K562 (cell line): ENCODE results near the gene METTL25B. TPM values are rescaled to one million over a fixed set of nuclear protein-coding genes. Genes with fewer than 3 reads are reported as not detected.
A peak's percentile ranks its signal among the peaks of the same experiment; 100 is the strongest.

ENCODE experiments used
- COPS2 ChIP-seq: fragments of 450-650 bp; conservative IDR thresholded peaks from 2 replicates; pipeline ENCODE4 v1.6.1; 2016; ENCODE audit warnings: mild to moderate bottlenecking, moderate library complexity
- ETV5 ChIP-seq: sonication (generic); formaldehyde crosslinking; IDR thresholded peaks from 2 replicates; pipeline ENCODE4 v1.4.0; 2020; ENCODE audit warnings: low read depth, mild to moderate bottlenecking, missing genetic modification reagents
- PRMT5 ChIP-seq: sonication (generic); formaldehyde crosslinking; IDR thresholded peaks from 2 replicates; pipeline ENCODE4 v1.5.0; 2020; ENCODE audit warnings: missing genetic modification reagents
- PTBP1 ChIP-seq: fragments of 200-400 bp; formaldehyde crosslinking; IDR thresholded peaks from 2 replicates; pipeline ENCODE4 v1.6.1; 2017; ENCODE audit warnings: low read depth, low read length
- RFX1 ChIP-seq: fragments of 450-650 bp; IDR thresholded peaks from 2 replicates; pipeline ENCODE4 v1.6.1; 2016; ENCODE audit warnings: mild to moderate bottlenecking, moderate library complexity
- ZNF133 ChIP-seq: fragments of 250-450 bp; sonication (Bioruptor Pico); IDR thresholded peaks from 2 replicates; pipeline ENCODE4 v1.4.0; 2020; ENCODE audit warnings: mild to moderate bottlenecking
- polyA plus RNA-seq, 8 experiments: library from polyadenylated mRNA; depleted of rRNA in 4 of 8; stranded (reverse) in 5 of 8; unstranded in 3 of 8; fragments of >200 nt; fragmentation: Nextera tagmentation in 2 of 8; fragmentation: Illumina TruSeq in 1 of 8; extraction: Ambion mirVana in 2 of 8; extraction: Trizol in 1 of 8; gene quantifications; 2 replicates each; pipeline versions ENCODE4 v1.2.1 to v1.2.3, GENCODE V29; 2011 to 2014; ENCODE audit warnings: inconsistent platforms in 1 of 8, missing spikeins in 1 of 8
- total RNA-seq, 7 experiments: library from RNA; depleted of rRNA in 6 of 7; stranded (reverse); fragments of >200 nt in 6 of 7; fragmentation: Illumina TruSeq in 2 of 7; extraction: Trizol in 2 of 7; gene quantifications; 2 replicates each; pipeline versions ENCODE4 v1.2.1 to v1.2.3, GENCODE V29; 2011 to 2021; ENCODE audit warnings: low replicate concordance in 1 of 7
- TF ChIP-seq, protein P1 (sequence below): sonication (generic); formaldehyde crosslinking; IDR thresholded peaks from 2 replicates; pipeline ENCODE4 v1.8.0; 2023; ENCODE audit warnings: missing genetic modification reagents, mild to moderate bottlenecking, borderline replicate concordance
- TF ChIP-seq, protein P2 (sequence below): fragments of 450-650 bp; IDR thresholded peaks from 2 replicates; pipeline ENCODE4 v1.6.1; 2017; ENCODE audit warnings: antibody characterized with exemption, mild to moderate bottlenecking
- TF ChIP-seq, protein P3 (sequence below): fragments of 250-450 bp; sonication (Bioruptor Pico); IDR thresholded peaks from 2 replicates; pipeline ENCODE4 v1.9.0; 2021; ENCODE audit warnings: mild to moderate bottlenecking
- TF ChIP-seq, protein P4 (sequence below): fragments of 450-650 bp; IDR thresholded peaks from 2 replicates; pipeline ENCODE4 v1.6.1; 2017; ENCODE audit warnings: mild to moderate bottlenecking, moderate library complexity
- TF ChIP-seq, protein P5 (sequence below): sonication (generic); formaldehyde crosslinking; IDR thresholded peaks from 2 replicates; pipeline ENCODE4 v1.8.0; 2022; ENCODE audit warnings: mild to moderate bottlenecking, low read depth, missing genetic modification reagents
- TF ChIP-seq, protein P6 (sequence below), 2 experiments: IDR thresholded peaks; 2 replicates each; pipeline ENCODE4 v1.6.1; 2011; ENCODE audit warnings: borderline replicate concordance in 1 of 2, control low read depth in 1 of 2, low read depth in 1 of 2, low read length in 1 of 2, mild to moderate bottlenecking in 1 of 2, mixed read lengths in 1 of 2, moderate library complexity in 1 of 2; ENCODE audit not compliant: insufficient read depth in 1 of 2, insufficient read length in 1 of 2, poor library complexity in 1 of 2, severe bottlenecking in 1 of 2; ENCODE audit errors: extremely low read depth in 1 of 2

METTL25B gene
- total and polyA plus RNA-seq, 9 of the 15 experiments (the other 6 are each of a cell fraction or from before 2014, with no cell fraction given), result 7.7 to 48.3 (median 33.1) TPM

DNA sequence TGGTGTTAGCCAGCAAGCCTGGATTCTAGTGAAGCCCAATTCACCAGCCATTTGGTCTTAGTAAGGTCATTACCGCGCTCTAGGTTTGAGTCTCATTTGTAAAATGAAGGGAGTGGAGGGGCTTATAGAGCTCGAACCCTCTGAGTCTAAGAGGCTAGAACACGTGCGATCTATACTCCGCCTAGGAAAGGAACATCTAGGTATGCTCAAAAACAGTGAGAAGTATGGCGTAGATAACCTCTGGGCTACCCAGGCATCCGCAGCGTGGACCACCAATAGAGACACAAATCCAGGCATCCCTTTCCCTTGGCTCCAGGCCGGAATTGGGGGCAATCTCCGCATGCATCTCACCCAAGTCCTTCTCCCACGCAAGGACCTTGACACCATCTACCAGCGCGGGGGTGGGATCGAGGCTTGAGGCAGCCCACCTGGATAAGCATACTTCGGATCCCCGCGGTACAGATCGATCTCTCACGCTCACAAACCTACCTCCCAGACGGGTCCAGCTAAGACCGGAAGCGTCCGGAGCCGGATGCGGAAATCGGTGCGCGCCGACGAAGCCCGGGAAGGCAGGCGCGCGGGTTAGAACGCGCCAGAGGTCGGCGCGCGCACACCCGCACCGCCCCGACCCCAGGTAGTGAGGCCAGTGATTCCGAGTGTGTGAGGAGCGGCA is at the start of gene METTL25B (continued):
- TF ChIP-seq, protein P1, sequence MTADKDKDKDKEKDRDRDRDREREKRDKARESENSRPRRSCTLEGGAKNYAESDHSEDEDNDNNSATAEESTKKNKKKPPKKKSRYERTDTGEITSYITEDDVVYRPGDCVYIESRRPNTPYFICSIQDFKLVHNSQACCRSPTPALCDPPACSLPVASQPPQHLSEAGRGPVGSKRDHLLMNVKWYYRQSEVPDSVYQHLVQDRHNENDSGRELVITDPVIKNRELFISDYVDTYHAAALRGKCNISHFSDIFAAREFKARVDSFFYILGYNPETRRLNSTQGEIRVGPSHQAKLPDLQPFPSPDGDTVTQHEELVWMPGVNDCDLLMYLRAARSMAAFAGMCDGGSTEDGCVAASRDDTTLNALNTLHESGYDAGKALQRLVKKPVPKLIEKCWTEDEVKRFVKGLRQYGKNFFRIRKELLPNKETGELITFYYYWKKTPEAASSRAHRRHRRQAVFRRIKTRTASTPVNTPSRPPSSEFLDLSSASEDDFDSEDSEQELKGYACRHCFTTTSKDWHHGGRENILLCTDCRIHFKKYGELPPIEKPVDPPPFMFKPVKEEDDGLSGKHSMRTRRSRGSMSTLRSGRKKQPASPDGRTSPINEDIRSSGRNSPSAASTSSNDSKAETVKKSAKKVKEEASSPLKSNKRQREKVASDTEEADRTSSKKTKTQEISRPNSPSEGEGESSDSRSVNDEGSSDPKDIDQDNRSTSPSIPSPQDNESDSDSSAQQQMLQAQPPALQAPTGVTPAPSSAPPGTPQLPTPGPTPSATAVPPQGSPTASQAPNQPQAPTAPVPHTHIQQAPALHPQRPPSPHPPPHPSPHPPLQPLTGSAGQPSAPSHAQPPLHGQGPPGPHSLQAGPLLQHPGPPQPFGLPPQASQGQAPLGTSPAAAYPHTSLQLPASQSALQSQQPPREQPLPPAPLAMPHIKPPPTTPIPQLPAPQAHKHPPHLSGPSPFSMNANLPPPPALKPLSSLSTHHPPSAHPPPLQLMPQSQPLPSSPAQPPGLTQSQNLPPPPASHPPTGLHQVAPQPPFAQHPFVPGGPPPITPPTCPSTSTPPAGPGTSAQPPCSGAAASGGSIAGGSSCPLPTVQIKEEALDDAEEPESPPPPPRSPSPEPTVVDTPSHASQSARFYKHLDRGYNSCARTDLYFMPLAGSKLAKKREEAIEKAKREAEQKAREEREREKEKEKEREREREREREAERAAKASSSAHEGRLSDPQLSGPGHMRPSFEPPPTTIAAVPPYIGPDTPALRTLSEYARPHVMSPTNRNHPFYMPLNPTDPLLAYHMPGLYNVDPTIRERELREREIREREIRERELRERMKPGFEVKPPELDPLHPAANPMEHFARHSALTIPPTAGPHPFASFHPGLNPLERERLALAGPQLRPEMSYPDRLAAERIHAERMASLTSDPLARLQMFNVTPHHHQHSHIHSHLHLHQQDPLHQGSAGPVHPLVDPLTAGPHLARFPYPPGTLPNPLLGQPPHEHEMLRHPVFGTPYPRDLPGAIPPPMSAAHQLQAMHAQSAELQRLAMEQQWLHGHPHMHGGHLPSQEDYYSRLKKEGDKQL, result no peak
- TF ChIP-seq RFX1 (no peak), ETV5 (CRISPR knock-in tag) (peak; percentile 52; the same call in 1 of the 2 replicates), ZNF133 (CRISPR knock-in tag) (no peak), PTBP1 (no peak), PRMT5 (CRISPR knock-in tag) (no peak), COPS2 (no peak)
- TF ChIP-seq, protein P2, sequence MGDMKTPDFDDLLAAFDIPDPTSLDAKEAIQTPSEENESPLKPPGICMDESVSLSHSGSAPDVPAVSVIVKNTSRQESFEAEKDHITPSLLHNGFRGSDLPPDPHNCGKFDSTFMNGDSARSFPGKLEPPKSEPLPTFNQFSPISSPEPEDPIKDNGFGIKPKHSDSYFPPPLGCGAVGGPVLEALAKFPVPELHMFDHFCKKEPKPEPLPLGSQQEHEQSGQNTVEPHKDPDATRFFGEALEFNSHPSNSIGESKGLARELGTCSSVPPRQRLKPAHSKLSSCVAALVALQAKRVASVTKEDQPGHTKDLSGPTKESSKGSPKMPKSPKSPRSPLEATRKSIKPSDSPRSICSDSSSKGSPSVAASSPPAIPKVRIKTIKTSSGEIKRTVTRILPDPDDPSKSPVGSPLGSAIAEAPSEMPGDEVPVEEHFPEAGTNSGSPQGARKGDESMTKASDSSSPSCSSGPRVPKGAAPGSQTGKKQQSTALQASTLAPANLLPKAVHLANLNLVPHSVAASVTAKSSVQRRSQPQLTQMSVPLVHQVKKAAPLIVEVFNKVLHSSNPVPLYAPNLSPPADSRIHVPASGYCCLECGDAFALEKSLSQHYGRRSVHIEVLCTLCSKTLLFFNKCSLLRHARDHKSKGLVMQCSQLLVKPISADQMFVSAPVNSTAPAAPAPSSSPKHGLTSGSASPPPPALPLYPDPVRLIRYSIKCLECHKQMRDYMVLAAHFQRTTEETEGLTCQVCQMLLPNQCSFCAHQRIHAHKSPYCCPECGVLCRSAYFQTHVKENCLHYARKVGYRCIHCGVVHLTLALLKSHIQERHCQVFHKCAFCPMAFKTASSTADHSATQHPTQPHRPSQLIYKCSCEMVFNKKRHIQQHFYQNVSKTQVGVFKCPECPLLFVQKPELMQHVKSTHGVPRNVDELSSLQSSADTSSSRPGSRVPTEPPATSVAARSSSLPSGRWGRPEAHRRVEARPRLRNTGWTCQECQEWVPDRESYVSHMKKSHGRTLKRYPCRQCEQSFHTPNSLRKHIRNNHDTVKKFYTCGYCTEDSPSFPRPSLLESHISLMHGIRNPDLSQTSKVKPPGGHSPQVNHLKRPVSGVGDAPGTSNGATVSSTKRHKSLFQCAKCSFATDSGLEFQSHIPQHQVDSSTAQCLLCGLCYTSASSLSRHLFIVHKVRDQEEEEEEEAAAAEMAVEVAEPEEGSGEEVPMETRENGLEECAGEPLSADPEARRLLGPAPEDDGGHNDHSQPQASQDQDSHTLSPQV, result no peak
- TF ChIP-seq, protein P3, sequence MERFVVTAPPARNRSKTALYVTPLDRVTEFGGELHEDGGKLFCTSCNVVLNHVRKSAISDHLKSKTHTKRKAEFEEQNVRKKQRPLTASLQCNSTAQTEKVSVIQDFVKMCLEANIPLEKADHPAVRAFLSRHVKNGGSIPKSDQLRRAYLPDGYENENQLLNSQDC, result no peak
- TF ChIP-seq, protein P4, sequence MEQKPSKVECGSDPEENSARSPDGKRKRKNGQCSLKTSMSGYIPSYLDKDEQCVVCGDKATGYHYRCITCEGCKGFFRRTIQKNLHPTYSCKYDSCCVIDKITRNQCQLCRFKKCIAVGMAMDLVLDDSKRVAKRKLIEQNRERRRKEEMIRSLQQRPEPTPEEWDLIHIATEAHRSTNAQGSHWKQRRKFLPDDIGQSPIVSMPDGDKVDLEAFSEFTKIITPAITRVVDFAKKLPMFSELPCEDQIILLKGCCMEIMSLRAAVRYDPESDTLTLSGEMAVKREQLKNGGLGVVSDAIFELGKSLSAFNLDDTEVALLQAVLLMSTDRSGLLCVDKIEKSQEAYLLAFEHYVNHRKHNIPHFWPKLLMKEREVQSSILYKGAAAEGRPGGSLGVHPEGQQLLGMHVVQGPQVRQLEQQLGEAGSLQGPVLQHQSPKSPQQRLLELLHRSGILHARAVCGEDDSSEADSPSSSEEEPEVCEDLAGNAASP, result no peak
- TF ChIP-seq, protein P5, sequence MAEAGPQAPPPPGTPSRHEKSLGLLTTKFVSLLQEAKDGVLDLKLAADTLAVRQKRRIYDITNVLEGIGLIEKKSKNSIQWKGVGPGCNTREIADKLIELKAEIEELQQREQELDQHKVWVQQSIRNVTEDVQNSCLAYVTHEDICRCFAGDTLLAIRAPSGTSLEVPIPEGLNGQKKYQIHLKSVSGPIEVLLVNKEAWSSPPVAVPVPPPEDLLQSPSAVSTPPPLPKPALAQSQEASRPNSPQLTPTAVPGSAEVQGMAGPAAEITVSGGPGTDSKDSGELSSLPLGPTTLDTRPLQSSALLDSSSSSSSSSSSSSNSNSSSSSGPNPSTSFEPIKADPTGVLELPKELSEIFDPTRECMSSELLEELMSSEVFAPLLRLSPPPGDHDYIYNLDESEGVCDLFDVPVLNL (CRISPR knock-in tag), result no peak
- TF ChIP-seq, protein P6, sequence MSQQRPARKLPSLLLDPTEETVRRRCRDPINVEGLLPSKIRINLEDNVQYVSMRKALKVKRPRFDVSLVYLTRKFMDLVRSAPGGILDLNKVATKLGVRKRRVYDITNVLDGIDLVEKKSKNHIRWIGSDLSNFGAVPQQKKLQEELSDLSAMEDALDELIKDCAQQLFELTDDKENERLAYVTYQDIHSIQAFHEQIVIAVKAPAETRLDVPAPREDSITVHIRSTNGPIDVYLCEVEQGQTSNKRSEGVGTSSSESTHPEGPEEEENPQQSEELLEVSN (IDR thresholded peaks at IDR 0.05; ENCODE audit: borderline replicate concordance in 1 of 2, extremely low read depth in 1 of 2, insufficient read depth in 1 of 2, insufficient read length in 1 of 2, low read depth in 1 of 2, low read length in 1 of 2, poor library complexity in 1 of 2, severe bottlenecking in 1 of 2), result peak in 1 of 2 experiments; percentile 40
